MM.1S (cell line): Measurements from ENCODE around the gene CCDC88C.

Experiments
- DNase-seq: peaks from one replicate; pipeline ENCODE4 v3.0.0-alpha.2; 2015
- H2AFZ ChIP-seq: fragments of 300-600 bp; sonication (generic); 2 replicates; pipeline ENCODE4 v1.6.0; 2016; ENCODE audit warnings: antibody characterized with exemption, low read length
- H3F3A ChIP-seq: fragments of 300-600 bp; sonication (generic); 2 replicates; pipeline ENCODE4 v1.6.1; 2016; ENCODE audit warnings: mild to moderate bottlenecking, antibody characterized with exemption, low read length, moderate library complexity, mixed read lengths; ENCODE audit not compliant: insufficient read depth
- H3K27ac ChIP-seq: fragments of 300-600 bp; sonication (generic); 2 replicates; pipeline ENCODE4 v1.5.1; 2016; ENCODE audit warnings: mild to moderate bottlenecking, low read length
- H3K27me3 ChIP-seq: fragments of 300-600 bp; sonication (generic); replicated peaks from 2 replicates; pipeline ENCODE4 v1.6.0; 2016; ENCODE audit warnings: low read length; ENCODE audit not compliant: insufficient read depth
- H3K36me3 ChIP-seq: fragments of 300-600 bp; sonication (generic); replicated peaks from 2 replicates; pipeline ENCODE4 v1.6.1; 2016; ENCODE audit warnings: mild to moderate bottlenecking, low read length, mixed read lengths; ENCODE audit not compliant: insufficient read depth
- H3K4me1 ChIP-seq: fragments of 300-600 bp; sonication (generic); 2 replicates; pipeline ENCODE4 v1.6.1; 2016; ENCODE audit warnings: low read length, mixed read lengths
- H3K4me2 ChIP-seq: fragments of 300-600 bp; sonication (generic); 2 replicates; pipeline ENCODE4 v1.6.0; 2016; ENCODE audit warnings: low read depth, low read length
- H3K4me3 ChIP-seq: fragments of 300-600 bp; sonication (generic); 2 replicates; pipeline ENCODE4 v1.5.1; 2016; ENCODE audit warnings: low read length, mixed read lengths
- H3K79me2 ChIP-seq: fragments of 300-600 bp; sonication (generic); 2 replicates; pipeline ENCODE4 v1.6.1; 2016; ENCODE audit warnings: mixed run types, low read length, mixed read lengths
- H3K9ac ChIP-seq: fragments of 300-600 bp; sonication (generic); 2 replicates; pipeline ENCODE4 v1.6.1; 2016; ENCODE audit warnings: low read length, mixed read lengths
- H3K9me2 ChIP-seq: fragments of 300-600 bp; sonication (generic); replicated peaks from 2 replicates; pipeline ENCODE4 v1.6.1; 2016; ENCODE audit warnings: mild to moderate bottlenecking, low read length, mixed read lengths; ENCODE audit not compliant: insufficient read depth
- H3K9me3 ChIP-seq: fragments of 300-600 bp; sonication (generic); replicated peaks from 2 replicates; pipeline ENCODE4 v1.6.1; 2016; ENCODE audit warnings: mild to moderate bottlenecking, low read length, mixed read lengths; ENCODE audit not compliant: insufficient read depth
- H4K20me1 ChIP-seq: fragments of 300-600 bp; sonication (generic); 2 replicates; pipeline ENCODE4 v1.6.1; 2016; ENCODE audit warnings: mild to moderate bottlenecking, low read length, moderate library complexity, mixed read lengths; ENCODE audit not compliant: insufficient read depth
- EZH2 ChIP-seq: fragments of 300-600 bp; sonication (generic); optimal IDR thresholded peaks from 2 replicates; pipeline ENCODE3; 2017; ENCODE audit warnings: low read depth, mild to moderate bottlenecking, antibody characterized with exemption, low read length, mixed read lengths
- EZH2phosphoT487 ChIP-seq: fragments of 300-600 bp; sonication (generic); IDR thresholded peaks from 2 replicates; pipeline ENCODE4 v1.6.1; 2018; ENCODE audit warnings: antibody characterized with exemption, low read length
- TF ChIP-seq, protein P1 (sequence below): fragments of 300-600 bp; sonication (generic); IDR thresholded peaks from 2 replicates; pipeline ENCODE4 v1.5.1; 2016; ENCODE audit warnings: antibody characterized with exemption, low read length, mixed read lengths

The CCDC88C gene

GRCh38 chr14:91405724-91406435 is 11.7 kb downstream of the CCDC88C start:
- H3F3A ChIP-seq: peaks cover 8% of the 10 kb centered on the region
- H2AFZ ChIP-seq: no peak overlapping the region
- no peaks in the 10 kb centered on the region for H3K9me3 ChIP-seq
- H3K36me3 ChIP-seq: no peaks in the 10 kb centered on the region
- H3K4me1 ChIP-seq: peaks cover 67% of the 10 kb centered on the region
- no peak overlapping the region for H3K9ac ChIP-seq
- no peak for TF ChIP-seq EZH2phosphoT487
- TF ChIP-seq, protein P1, sequence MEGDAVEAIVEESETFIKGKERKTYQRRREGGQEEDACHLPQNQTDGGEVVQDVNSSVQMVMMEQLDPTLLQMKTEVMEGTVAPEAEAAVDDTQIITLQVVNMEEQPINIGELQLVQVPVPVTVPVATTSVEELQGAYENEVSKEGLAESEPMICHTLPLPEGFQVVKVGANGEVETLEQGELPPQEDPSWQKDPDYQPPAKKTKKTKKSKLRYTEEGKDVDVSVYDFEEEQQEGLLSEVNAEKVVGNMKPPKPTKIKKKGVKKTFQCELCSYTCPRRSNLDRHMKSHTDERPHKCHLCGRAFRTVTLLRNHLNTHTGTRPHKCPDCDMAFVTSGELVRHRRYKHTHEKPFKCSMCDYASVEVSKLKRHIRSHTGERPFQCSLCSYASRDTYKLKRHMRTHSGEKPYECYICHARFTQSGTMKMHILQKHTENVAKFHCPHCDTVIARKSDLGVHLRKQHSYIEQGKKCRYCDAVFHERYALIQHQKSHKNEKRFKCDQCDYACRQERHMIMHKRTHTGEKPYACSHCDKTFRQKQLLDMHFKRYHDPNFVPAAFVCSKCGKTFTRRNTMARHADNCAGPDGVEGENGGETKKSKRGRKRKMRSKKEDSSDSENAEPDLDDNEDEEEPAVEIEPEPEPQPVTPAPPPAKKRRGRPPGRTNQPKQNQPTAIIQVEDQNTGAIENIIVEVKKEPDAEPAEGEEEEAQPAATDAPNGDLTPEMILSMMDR: no peak
- TF ChIP-seq EZH2: no peak
- H3K79me2 ChIP-seq: peaks cover 98% of the 10 kb centered on the region
- DNase-seq: no peak
- H3K9me2 ChIP-seq: no peaks in the 10 kb centered on the region
- peak overlapping the region; percentile 68; the same call in 1 of the 2 replicates for H3K27ac ChIP-seq
- no peaks in the 10 kb centered on the region for H3K27me3 ChIP-seq
- H4K20me1 ChIP-seq: peaks cover 19% of the 10 kb centered on the region
- no peak overlapping the region for H3K4me2 ChIP-seq
- H3K4me3 ChIP-seq: no peak overlapping the region

GRCh38 chr14:91405241-91405721 is 12.3 kb downstream of the CCDC88C start:
- H3K9me2 ChIP-seq: no peaks in the 10 kb centered on the region
- peaks cover 9% of the 10 kb centered on the region for H3F3A ChIP-seq
- no peaks in the 10 kb centered on the region for H3K36me3 ChIP-seq
- peaks cover 61% of the 10 kb centered on the region for H3K4me1 ChIP-seq
- H3K4me3 ChIP-seq: no peak overlapping the region
- no peak for TF ChIP-seq EZH2phosphoT487
- TF ChIP-seq EZH2: no peak
- TF ChIP-seq, protein P1: no peak
- DNase-seq: no peak
- no peaks in the 10 kb centered on the region for H3K9me3 ChIP-seq
- no peak overlapping the region for H2AFZ ChIP-seq
- H3K27me3 ChIP-seq: no peaks in the 10 kb centered on the region
- no peak overlapping the region for H3K9ac ChIP-seq
- no peak overlapping the region for H3K4me2 ChIP-seq
- peaks cover 98% of the 10 kb centered on the region for H3K79me2 ChIP-seq
- no peak overlapping the region; the same call in 1 of the 2 replicates for H3K27ac ChIP-seq
- H4K20me1 ChIP-seq: peaks cover 19% of the 10 kb centered on the region

GRCh38 chr14:91402771-91403600 is 14.6 kb downstream of the CCDC88C start:
- H3K27me3 ChIP-seq: no peaks in the 10 kb centered on the region
- H3K79me2 ChIP-seq: peaks cover 97% of the 10 kb centered on the region
- no peaks in the 10 kb centered on the region for H3K9me3 ChIP-seq
- peaks cover 16% of the 10 kb centered on the region for H4K20me1 ChIP-seq
- H3K9ac ChIP-seq: 0 out of 2 replicates have a peak overlapping the region, but pooled peaks have one; percentile 6
- H3K27ac ChIP-seq: peak overlapping the region; percentile 32; the same call in 1 of the 2 replicates
- peaks cover 29% of the 10 kb centered on the region for H3F3A ChIP-seq
- no peak overlapping the region for H3K4me3 ChIP-seq
- H3K4me2 ChIP-seq: peak overlapping the region; percentile 24; the same call in 1 of the 2 replicates
- TF ChIP-seq, protein P1: no peak
- TF ChIP-seq EZH2 (no peak), EZH2phosphoT487 (no peak)
- H2AFZ ChIP-seq: no peak overlapping the region
- H3K4me1 ChIP-seq: peaks cover 57% of the 10 kb centered on the region
- no peaks in the 10 kb centered on the region for H3K9me2 ChIP-seq
- no peaks in the 10 kb centered on the region for H3K36me3 ChIP-seq
- DNase-seq: no peak
